ENCODE results near the gene SHISA2. TPM values are rescaled to one million over a fixed set of nuclear protein-coding genes. Genes with fewer than 3 reads are reported as not detected.

The SHISA2 gene
- total and polyA plus RNA-seq, 2 of the 13 experiments (the other 11 are each of a cell fraction or from before 2014, with no cell fraction given) = not detected

- TF ChIP-seq POGK (CRISPR knock-in tag; conservative IDR thresholded peaks at IDR 0.05) (no peak), ZNF432 (CRISPR knock-in tag; IDR thresholded peaks at IDR 0.05; ENCODE audit: borderline replicate concordance) (no peak), ZFP1 (CRISPR knock-in tag; IDR thresholded peaks at IDR 0.05) (no peak), REL (CRISPR knock-in tag; conservative IDR thresholded peaks at IDR 0.05) (no peak), ZMAT3 (CRISPR knock-in tag; conservative IDR thresholded peaks at IDR 0.05) (no peak), GLI4 (CRISPR knock-in tag; IDR thresholded peaks at IDR 0.05; ENCODE audit: borderline replicate concordance) (no peak), ELF3 (CRISPR knock-in tag; IDR thresholded peaks at IDR 0.05) (no peak), BRCA1 (CRISPR knock-in tag; IDR thresholded peaks at IDR 0.05) (no peak)
Measured at GRCh38 chr13:26024558-26024957, 27.3 kb downstream of the SHISA2 start (continued).

GRCh38 chr13:26022538-26023292 is 29.1 kb downstream of the SHISA2 start:
- H3K4me3 ChIP-seq (replicated peaks in 1 of 3; ENCODE audit: insufficient read depth in 1 of 3, low read depth in 2 of 3, low read length in 3 of 3) = no peak overlapping the region
- ChIA-PET CTCF (ENCODE audit: low intra/inter-chr PET ratio, low total read pairs) (no interaction called here), POLR2A (no interaction called here)
- no peak overlapping the region for H2AFZ ChIP-seq (ENCODE audit: low read length)
- no peak overlapping the region for H3K27ac ChIP-seq (ENCODE audit: extremely low read length, insufficient read depth, low read length)
- in situ Hi-C loops (cut with HindIII; ENCODE audit: extremely low pct_ligation_motif_present, low pct_unique_long_range_greater_than_20kb) = no loop called here
- DNase-seq (ENCODE audit: low spot score) = no peak
- ATAC-seq = no peak
- no peak overlapping the region for H3K9ac ChIP-seq (ENCODE audit: insufficient read depth, low read depth, low read length)
- no TSS peak for BruUV-seq (replicated peaks)
- no peak for FAIRE-seq
- no peaks in the 10 kb centered on the region for H3K4me1 ChIP-seq (ENCODE audit: insufficient read depth, low read length)
- TF ChIP-seq CHCHD3 (CRISPR knock-in tag; IDR thresholded peaks at IDR 0.05) (no peak), MAFK (conservative IDR thresholded peaks at IDR 0.05 in 1 of 2, IDR thresholded peaks at IDR 0.05 in 1 of 2; ENCODE audit: low read length in 2 of 2) (0 out of 4 replicates have a peak, but pooled peaks of 1 of the 2 experiments have one; percentile 13), MEIS1 (CRISPR knock-in tag; IDR thresholded peaks at IDR 0.05; ENCODE audit: borderline replicate concordance) (no peak)
- H4K20me1 ChIP-seq (ENCODE audit: insufficient read depth, low read length) = no peaks in the 10 kb centered on the region
- intact Hi-C loops (cut with micrococcal nuclease; ENCODE audit: unreplicated experiment) = no loop called here
- H3K79me2 ChIP-seq (ENCODE audit: insufficient read depth, low read length) = no peaks in the 10 kb centered on the region
- H3K4me2 ChIP-seq (ENCODE audit: low read depth, low read length) = no peak overlapping the region
- H3K9me3 ChIP-seq (ENCODE audit: low read length) = no peaks in the 10 kb centered on the region
- peaks cover 0 to 20% of the 10 kb centered on the region in 2 experiments; a peak in 3 of 5 replicates for H3K27me3 ChIP-seq (ENCODE audit: control insufficient read depth in 1 of 2, insufficient read depth in 2 of 2, low read length in 2 of 2)
- 6% methylated on average over 7 of the region's 13 CpGs for WGBS (ENCODE audit: low lambda C conversion rate)
- H3K36me3 ChIP-seq (replicated peaks in 1 of 2; ENCODE audit: control insufficient read depth in 1 of 2, insufficient read depth in 2 of 2, low read length in 2 of 2) = no peaks in the 10 kb centered on the region

Data from HepG2 (cell line).